ENCODE measurements around the gene SMARCD3.

DNA sequence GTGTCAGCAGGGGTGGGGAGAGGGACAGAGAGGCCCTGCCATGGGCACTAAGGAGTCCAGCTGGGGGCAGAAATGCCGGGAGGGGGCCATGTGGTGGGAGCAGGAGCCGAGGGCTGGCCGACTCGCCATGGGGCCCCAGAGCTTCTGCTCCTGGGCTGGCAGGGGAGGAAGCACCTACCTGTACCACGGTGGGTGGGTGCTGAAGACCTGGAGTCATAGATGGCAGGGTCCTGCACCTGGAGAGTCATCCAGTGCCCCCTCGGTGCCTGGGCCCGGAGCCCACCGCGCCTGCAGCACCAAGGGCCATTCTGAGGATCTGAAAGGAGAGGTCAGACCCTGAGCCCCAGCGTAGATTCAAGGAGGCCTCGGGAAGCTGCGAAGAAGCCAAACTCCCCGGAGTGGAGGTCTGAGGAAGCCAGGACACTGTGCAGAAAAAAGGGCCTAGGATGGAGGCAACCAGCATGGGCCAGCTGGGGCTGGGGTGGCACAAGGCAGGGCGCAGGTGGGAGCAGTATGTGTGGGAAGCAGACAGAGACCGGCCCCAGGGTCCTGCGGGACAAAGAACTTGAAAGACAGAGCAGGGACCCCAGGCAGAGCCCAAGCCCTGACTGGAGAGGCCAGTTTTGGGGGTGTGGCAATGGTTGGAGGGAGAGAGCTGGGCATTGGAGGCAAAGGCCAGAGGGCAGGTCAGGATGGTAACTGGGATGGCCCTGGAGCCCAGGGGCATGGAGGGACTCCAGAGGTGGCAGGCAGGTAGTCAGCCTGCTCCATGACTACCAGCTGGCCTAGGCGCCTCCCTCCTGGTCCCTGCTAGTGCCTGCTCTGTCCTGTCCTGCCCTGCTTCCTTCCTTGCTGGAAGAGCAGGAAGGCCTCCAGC lies 26.7 kb upstream of the SMARCD3 start:
- TF ChIP-seq RAD21 (conservative IDR thresholded peaks at IDR 0.05) (no peak), POLR2AphosphoS5 (IDR thresholded peaks at IDR 0.05) (no peak)
- TF ChIP-seq, protein P1, sequence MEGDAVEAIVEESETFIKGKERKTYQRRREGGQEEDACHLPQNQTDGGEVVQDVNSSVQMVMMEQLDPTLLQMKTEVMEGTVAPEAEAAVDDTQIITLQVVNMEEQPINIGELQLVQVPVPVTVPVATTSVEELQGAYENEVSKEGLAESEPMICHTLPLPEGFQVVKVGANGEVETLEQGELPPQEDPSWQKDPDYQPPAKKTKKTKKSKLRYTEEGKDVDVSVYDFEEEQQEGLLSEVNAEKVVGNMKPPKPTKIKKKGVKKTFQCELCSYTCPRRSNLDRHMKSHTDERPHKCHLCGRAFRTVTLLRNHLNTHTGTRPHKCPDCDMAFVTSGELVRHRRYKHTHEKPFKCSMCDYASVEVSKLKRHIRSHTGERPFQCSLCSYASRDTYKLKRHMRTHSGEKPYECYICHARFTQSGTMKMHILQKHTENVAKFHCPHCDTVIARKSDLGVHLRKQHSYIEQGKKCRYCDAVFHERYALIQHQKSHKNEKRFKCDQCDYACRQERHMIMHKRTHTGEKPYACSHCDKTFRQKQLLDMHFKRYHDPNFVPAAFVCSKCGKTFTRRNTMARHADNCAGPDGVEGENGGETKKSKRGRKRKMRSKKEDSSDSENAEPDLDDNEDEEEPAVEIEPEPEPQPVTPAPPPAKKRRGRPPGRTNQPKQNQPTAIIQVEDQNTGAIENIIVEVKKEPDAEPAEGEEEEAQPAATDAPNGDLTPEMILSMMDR (IDR thresholded peaks at IDR 0.05; ENCODE audit: poor library complexity, severe bottlenecking), result no peak
